GM20431 (cell line): Measurements from ENCODE around the gene DMBT1.

Source experiments
- in situ Hi-C: fragments of 300-500 bp; cut with MseI, MboI; formaldehyde crosslinking; loops from one replicate; pipeline ENCODE4 v1.15.0; 2020; ENCODE audit warnings: low sequenced_read_pairs; ENCODE audit not compliant: unreplicated experiment

Gene DMBT1

GRCh38 chr10:122664501-122664900 lies 103.9 kb downstream of the DMBT1 start:
- in situ Hi-C loops = no loop called here

- in situ Hi-C loops = no loop called here
Observed at GRCh38 chr10:122665329-122665860, 104.8 kb downstream of the DMBT1 start.

GRCh38 chr10:122665946-122666345 lies 105.4 kb downstream of the DMBT1 start:
- in situ Hi-C loops = no loop called here

- in situ Hi-C loops = no loop called here
Observed at GRCh38 chr10:122669045-122669444, 108.5 kb downstream of the DMBT1 start.

GRCh38 chr10:122669842-122670241 lies 109.3 kb downstream of the DMBT1 start:
- in situ Hi-C loops = no loop called here

GRCh38 chr10:122671355-122671754 lies 110.8 kb downstream of the DMBT1 start:
- in situ Hi-C loops = no loop called here

- in situ Hi-C loops = no loop called here
Observed at GRCh38 chr10:122672655-122673054, 112.1 kb downstream of the DMBT1 start.

- in situ Hi-C loops = no loop called here
Observed at GRCh38 chr10:122673269-122673668, 112.7 kb downstream of the DMBT1 start.

GRCh38 chr10:122673731-122674130 lies 113.2 kb downstream of the DMBT1 start:
- in situ Hi-C loops = no loop called here

GRCh38 chr10:122674781-122675180 lies 114.2 kb downstream of the DMBT1 start:
- in situ Hi-C loops = no loop called here

GRCh38 chr10:122675278-122675677 lies 114.7 kb downstream of the DMBT1 start:
- in situ Hi-C loops = no loop called here

- in situ Hi-C loops = no loop called here
Observed at GRCh38 chr10:122678266-122678665, 117.7 kb downstream of the DMBT1 start.

- in situ Hi-C loops = no loop called here
Observed at GRCh38 chr10:122682522-122682921, 122.0 kb downstream of the DMBT1 start.

GRCh38 chr10:122688293-122688989 lies 127.9 kb downstream of the DMBT1 start:
- in situ Hi-C loops = no loop called here

- in situ Hi-C loops = no loop called here
Observed at GRCh38 chr10:122689146-122689820, 128.7 kb downstream of the DMBT1 start.

GRCh38 chr10:122692744-122693143 lies 132.2 kb downstream of the DMBT1 start:
- in situ Hi-C loops = no loop called here
